GM12878 (cell line): ENCODE results near the gene MALT1. TPM values are rescaled to one million over a fixed set of nuclear protein-coding genes. Genes with fewer than 3 reads are reported as not detected.

Experiments
- ATAC-seq: fragments of 200-7000 bp; cut with Tn5 transposase; 3 replicates; pipeline ENCODE4 v1.9.1; 2020; ENCODE audit warnings: mild to moderate bottlenecking, moderate library complexity
- BruUV-seq: library from RNA; stranded (reverse); fragments of 400-500 nt; replicated peaks from 2 replicates; lab custom pipeline; 2021; lab: Mats Ljungman, UMichigan
- CTCF ChIA-PET: fragments of 300-600 bp; sonication (Branson Sonifier 250); formaldehyde crosslinking; extraction: SDS; loops from one replicate; lab custom pipeline; 2021; ENCODE audit warnings: inconsistent platforms; lab: Yijun Ruan, JAX
- POLR2A ChIA-PET: fragments of 350-600 bp; formaldehyde crosslinking; extraction: SDS; loops from one replicate; lab custom pipeline; 2021; ENCODE audit warnings: inconsistent platforms; lab: Charles Lee
- RAD21 ChIA-PET: fragments of 300-600 bp; sonication (Branson Sonifier 250); formaldehyde crosslinking; loops from one replicate; lab custom pipeline; 2023; ENCODE audit warnings: antibody characterized with exemption; ENCODE audit not compliant: unreplicated experiment; lab: Charles Lee
- SMC1A ChIA-PET: fragments of 300-600 bp; sonication (Branson Sonifier 250); formaldehyde crosslinking; loops from one replicate; lab custom pipeline; 2023; ENCODE audit not compliant: unreplicated experiment, uncharacterized antibody; lab: Charles Lee
- DNase-seq: peaks from one replicate; pipeline ENCODE4 v3.0.0-alpha.2; 2011; ENCODE audit warnings: low read depth, low spot score
- FAIRE-seq: peaks from 3 replicates; lab custom pipeline; 2011; peaks lifted over from hg19 to GRCh38; lab: Jason Lieb, UNC
- H2AFZ ChIP-seq: 2 replicates; pipeline ENCODE4 v1.6.0; 2011; ENCODE audit warnings: low read depth, low read length, control low read depth; ENCODE audit not compliant: control insufficient read depth
- H3K27ac ChIP-seq: 2 replicates; pipeline ENCODE4 v1.5.1; 2011; ENCODE audit warnings: control low read depth; ENCODE audit not compliant: control insufficient read depth, insufficient read depth
- H3K27me3 ChIP-seq, 2 experiments: replicated peaks in 1 of 2; 2 replicates each; pipeline versions ENCODE4 v1.6.0 to v1.6.1; 2011; ENCODE audit warnings: low read length in 1 of 2; ENCODE audit not compliant: control insufficient read depth in 2 of 2, insufficient read depth in 2 of 2
- H3K36me3 ChIP-seq, 2 experiments: 2 replicates each; pipeline ENCODE4 v1.5.1; 2011; ENCODE audit warnings: low read length in 1 of 2; ENCODE audit not compliant: control insufficient read depth in 2 of 2, insufficient read depth in 2 of 2
- H3K4me1 ChIP-seq: 2 replicates; pipeline ENCODE4 v1.6.1; 2011; ENCODE audit warnings: mild to moderate bottlenecking, low read length, moderate library complexity, mixed read lengths; ENCODE audit not compliant: control insufficient read depth, insufficient read depth
- H3K4me2 ChIP-seq: 2 replicates; pipeline ENCODE4 v1.6.0; 2011; ENCODE audit warnings: control low read depth; ENCODE audit not compliant: control insufficient read depth, insufficient read depth
- H3K4me3 ChIP-seq: fragments of 200-600 bp; sonication (generic); 2 replicates; pipeline ENCODE4 v1.5.1; 2016
- H3K79me2 ChIP-seq: 2 replicates; pipeline ENCODE4 v1.6.0; 2011; ENCODE audit warnings: low read length; ENCODE audit not compliant: control insufficient read depth, insufficient read depth
- H3K9ac ChIP-seq: 2 replicates; pipeline ENCODE4 v1.8.0; 2011; ENCODE audit warnings: low read length, control low read depth, mixed read lengths; ENCODE audit not compliant: control insufficient read depth, insufficient read depth
- H3K9me3 ChIP-seq: replicated peaks from 3 replicates; pipeline ENCODE4 v1.5.1; 2011; ENCODE audit warnings: mild to moderate bottlenecking, low read length; ENCODE audit not compliant: control insufficient read depth, insufficient read depth
- H4K20me1 ChIP-seq: 2 replicates; pipeline ENCODE4 v1.6.0; 2011; ENCODE audit not compliant: control insufficient read depth, insufficient read depth
- ASH2L ChIP-seq: fragments of 300-600, 200-600 bp; sonication (generic); IDR thresholded peaks from 2 replicates; pipeline ENCODE4 v1.6.1; 2017; ENCODE audit warnings: low read depth, mild to moderate bottlenecking, borderline replicate concordance
- CBX3 ChIP-seq: fragments of 200-600 bp; sonication (generic); IDR thresholded peaks from 2 replicates; pipeline ENCODE4 v1.6.1; 2016; ENCODE audit warnings: low read depth, borderline replicate concordance
- EGR1 ChIP-seq, 2 experiments: IDR thresholded peaks; 1 replicate in 1 of 2; 2 replicates in 1 of 2; pipeline ENCODE4 v1.6.1; 2011 to 2012; ENCODE audit warnings: low read depth in 2 of 2, low read length in 2 of 2, borderline replicate concordance in 1 of 2, mild to moderate bottlenecking in 1 of 2, moderate library complexity in 1 of 2
- ETV6 ChIP-seq, 2 experiments: fragments of 450-650 bp in 1 of 2; IDR thresholded peaks in 1 of 2; conservative IDR thresholded peaks in 1 of 2; 2 replicates each; pipeline ENCODE4 v1.6.1; 2014; ENCODE audit warnings: antibody characterized with exemption in 1 of 2, borderline replicate concordance in 1 of 2, low read depth in 1 of 2, mild to moderate bottlenecking in 1 of 2, moderate library complexity in 1 of 2
- FOS ChIP-seq: IDR thresholded peaks from 3 replicates; pipeline ENCODE4 v1.6.1; 2011; ENCODE audit warnings: borderline replicate concordance; ENCODE audit not compliant: insufficient read length; ENCODE audit errors: extremely low read depth
- FOXM1 ChIP-seq: IDR thresholded peaks from 2 replicates; pipeline ENCODE4 v1.6.1; 2012; ENCODE audit warnings: low read depth, mild to moderate bottlenecking, inconsistent platforms, low read length, moderate library complexity
- HDAC2 ChIP-seq: fragments of 200-600 bp; sonication (generic); IDR thresholded peaks from 2 replicates; pipeline ENCODE4 v1.6.1; 2017
- IRF4 ChIP-seq: IDR thresholded peaks from 2 replicates; pipeline ENCODE4 v1.6.1; 2011; ENCODE audit warnings: low read depth, low read length
- JUND ChIP-seq: IDR thresholded peaks from 2 replicates; pipeline ENCODE4 v1.6.1; 2012; ENCODE audit warnings: low read depth, mild to moderate bottlenecking, low read length, improper control_type of control experiment, moderate library complexity
- KLF5 ChIP-seq: fragments of 450-650 bp; IDR thresholded peaks from 2 replicates; pipeline ENCODE4 v1.6.1; 2014; ENCODE audit warnings: mild to moderate bottlenecking; ENCODE audit not compliant: partially characterized antibody
- MTA3 ChIP-seq: IDR thresholded peaks from 2 replicates; pipeline ENCODE4 v1.6.1; 2012; ENCODE audit warnings: low read length, inconsistent platforms, borderline replicate concordance
- MXI1 ChIP-seq: fragments of 150-350 bp; IDR thresholded peaks from 2 replicates; pipeline ENCODE4 v1.6.1; 2011; ENCODE audit warnings: low read depth, mild to moderate bottlenecking, inconsistent platforms, low read length, improper control_type of control experiment
- NFXL1 ChIP-seq: fragments of 450-650 bp; IDR thresholded peaks from 2 replicates; pipeline ENCODE4 v1.6.1; 2017; ENCODE audit warnings: antibody characterized with exemption, mild to moderate bottlenecking, borderline replicate concordance
- PKNOX1 ChIP-seq: fragments of 450-650 bp; IDR thresholded peaks from 2 replicates; pipeline ENCODE4 v1.6.1; 2016; ENCODE audit warnings: mild to moderate bottlenecking
- POLR2AphosphoS2 ChIP-seq: IDR thresholded peaks from 2 replicates; pipeline ENCODE4 v1.6.1; 2011; ENCODE audit warnings: low read depth, mild to moderate bottlenecking, low read length, improper control_type of control experiment, moderate library complexity
- SREBF2 ChIP-seq: IDR thresholded peaks from 2 replicates; pipeline ENCODE4 v1.6.1; 2012; ENCODE audit warnings: mild to moderate bottlenecking, low read length
- SUZ12 ChIP-seq: fragments of 200-600 bp; sonication (generic); IDR thresholded peaks from one replicate; pipeline ENCODE4 v1.6.1; 2018; ENCODE audit warnings: antibody characterized with exemption, mild to moderate bottlenecking; ENCODE audit not compliant: unreplicated experiment
- WGBS: methylation state at CpG from one replicate; pipeline ENCODE4 v1.1.6; 2016; ENCODE audit warnings: low lambda C conversion rate; ENCODE audit not compliant: insufficient replicate concordance, insufficient coverage; ENCODE audit errors: missing lambda C conversion rate; 5-methylcytosine and 5-hydroxymethylcytosine counted together
- in situ Hi-C: fragments of 300-500 bp; cut with MboI; formaldehyde crosslinking; loops from 9 replicates; pipeline ENCODE4 v1.14.3; 2018; ENCODE audit warnings: mixed read lengths
- intact Hi-C: fragments of 100-400 bp; cut with micrococcal nuclease; formaldehyde crosslinking; loops from one replicate; pipeline ENCODE4 v1.14.2; 2022; ENCODE audit not compliant: unreplicated experiment
- polyA plus RNA-seq, 11 experiments: library from polyadenylated mRNA; depleted of rRNA in 4 of 11; unstranded in 6 of 11; stranded (reverse) in 5 of 11; fragments of >200 nt; fragmentation: Nextera tagmentation in 4 of 11; fragmentation: Illumina TruSeq in 1 of 11; extraction: Ambion mirVana in 4 of 11; extraction: Trizol in 1 of 11; gene quantifications; 1 replicate in 1 of 11; 2 replicates in 10 of 11; pipeline versions ENCODE4 v1.2.1 to v1.2.3, GENCODE V29; 2011 to 2016; ENCODE audit warnings: inconsistent platforms in 2 of 11, missing spikeins in 2 of 11, low read depth in 1 of 11
- total RNA-seq, 4 experiments: library from RNA; depleted of rRNA in 3 of 4; stranded (reverse); fragments of >200 nt in 3 of 4; fragmentation: Illumina TruSeq in 1 of 4; extraction: Trizol in 1 of 4; gene quantifications; 2 replicates each; pipeline versions ENCODE4 v1.2.1 to v1.2.3, GENCODE V29; 2013 to 2021

The MALT1 gene
- total and polyA plus RNA-seq, 10 of the 15 experiments (the other 5 are each of a cell fraction or from before 2014, with no cell fraction given), result 17.6 to 126 (median 45.4) TPM

GRCh38 chr18:58803978-58804377, 132.7 kb downstream of the MALT1 start:
- in situ Hi-C loops, result no loop called here
- Histone ChIP-seq H3K9ac (no peak overlapping the region), H3K4me1 (peaks cover 11% of the 10 kb centered on the region), H3K27ac (no peak overlapping the region), H3K79me2 (no peaks in the 10 kb centered on the region), H3K36me3 (no peaks in the 10 kb centered on the region), H2AFZ (no peak overlapping the region), H3K27me3 (no peaks in the 10 kb centered on the region), H3K4me3 (no peak overlapping the region), H3K4me2 (no peak overlapping the region), H3K9me3 (no peaks in the 10 kb centered on the region; the same call in 2 of the 3 replicates), H4K20me1 (no peaks in the 10 kb centered on the region)
- SMC1A ChIA-PET, result no interaction called here
- intact Hi-C loops, result no loop called here
- RAD21 ChIA-PET, result no interaction called here
- TF ChIP-seq HDAC2 (no peak), JUND (no peak), FOS (no peak), KLF5 (no peak), ASH2L (no peak), FOXM1 (no peak), ETV6 (conservative IDR thresholded peaks at IDR 0.05 in 1 of 2, IDR thresholded peaks at IDR 0.05 in 1 of 2; ENCODE audit: borderline replicate concordance in 1 of 2, low read depth in 1 of 2) (no peak), EGR1 (IDR thresholded peaks at IDR 0.05; ENCODE audit: borderline replicate concordance in 1 of 2, low read depth in 2 of 2, low read length in 2 of 2) (no peak), MTA3 (no peak), SREBF2 (no peak), MXI1 (no peak), SUZ12 (no peak), CBX3 (no peak), PKNOX1 (no peak), IRF4 (no peak), NFXL1 (no peak), POLR2AphosphoS2 (no peak)
- DNase-seq (no peak), ATAC-seq (no peak), FAIRE-seq (no peak)
- POLR2A ChIA-PET, result no interaction called here
- CTCF ChIA-PET, result interaction anchor here (1.0 kb wide), 1 partner anchor 267 kb away, joined by 4 read pairs; no protein-coding TSS in a partner anchor
- WGBS, result 69% methylated on average over 4 of the region's 4 CpGs
- no TSS peak for BruUV-seq

Other genes with a start within 250 kb of the MALT1 start
- 4.5 and 5.8 TPM in 2 replicates for gene ALPK2, start 42.4 kb upstream of the MALT1 start, total RNA-seq (2014; rRNA removed)
- 8.1 and 8.5 TPM in 2 replicates for gene ALPK2, start 42.4 kb upstream of the MALT1 start, total RNA-seq (2014; rRNA removed; fragmentation: Illumina TruSeq; extraction: Trizol)
- 4.3 and 5.1 TPM in 2 replicates for gene ALPK2, start 42.4 kb upstream of the MALT1 start, total RNA-seq (2021)
- 27.4 and 36.5 TPM in 2 replicates for gene ALPK2, start 42.4 kb upstream of the MALT1 start, polyA plus RNA-seq (2011; rRNA removed)
- 4.8 and 4.9 TPM in 2 replicates for gene ALPK2, start 42.4 kb upstream of the MALT1 start, polyA plus RNA-seq (2014; fragmentation: Illumina TruSeq; extraction: Trizol)
- gene ALPK2, start 42.4 kb upstream of the MALT1 start, polyA plus RNA-seq (2014; fragmentation: Nextera tagmentation; extraction: Ambion mirVana), result 1 to 10 TPM; 1.6 to 1.8 TPM
- gene ALPK2, start 42.4 kb upstream of the MALT1 start, polyA plus RNA-seq (2014; rRNA removed), result 3.4 TPM in 2 replicates
- gene ALPK2, start 42.4 kb upstream of the MALT1 start, polyA plus RNA-seq (2016; fragmentation: Nextera tagmentation; extraction: Ambion mirVana), result 1 to 10 TPM; 5.1 to 6.0 TPM
- 0.90 and 2.1 TPM in 2 replicates for gene ZNF532, start 193.4 kb downstream of the MALT1 start, total RNA-seq (2014; rRNA removed)
- gene ZNF532, start 193.4 kb downstream of the MALT1 start, total RNA-seq (2014; rRNA removed; fragmentation: Illumina TruSeq; extraction: Trizol), result 1.6 and 2.3 TPM in 2 replicates
- 1.4 and 1.9 TPM in 2 replicates for gene ZNF532, start 193.4 kb downstream of the MALT1 start, total RNA-seq (2021)
- 2.1 and 2.3 TPM in 2 replicates for gene ZNF532, start 193.4 kb downstream of the MALT1 start, polyA plus RNA-seq (2011; rRNA removed)
- gene ZNF532, start 193.4 kb downstream of the MALT1 start, polyA plus RNA-seq (2014; fragmentation: Illumina TruSeq; extraction: Trizol), result 3.4 and 4.2 TPM in 2 replicates
- 1 to 10 TPM in 1 of 2 experiments, under 1 TPM in 1; 0.44 to 1.3 TPM for gene ZNF532, start 193.4 kb downstream of the MALT1 start, polyA plus RNA-seq (2014; fragmentation: Nextera tagmentation; extraction: Ambion mirVana)
- gene ZNF532, start 193.4 kb downstream of the MALT1 start, polyA plus RNA-seq (2014; rRNA removed), result 1.6 and 1.9 TPM in 2 replicates
- under 1 TPM; 0.63 to 0.84 TPM for gene ZNF532, start 193.4 kb downstream of the MALT1 start, polyA plus RNA-seq (2016; fragmentation: Nextera tagmentation; extraction: Ambion mirVana)